HG03439 (cell line): ENCODE results near the gene TTC23.
A peak's percentile ranks its signal among the peaks of the same experiment; 100 is the strongest.

Experiments
- ATAC-seq: cut with Tn5 transposase; IDR thresholded peaks from one replicate; pipeline ENCODE4 v1.9.1; 2021; ENCODE audit warnings: mild to moderate bottlenecking, moderate library complexity; ENCODE audit not compliant: unreplicated experiment

TTC23 gene

GRCh38 chr15:99106417-99107220 lies 142.8 kb downstream of the TTC23 start:
- ATAC-seq = no peak

GRCh38 chr15:99105514-99106341 lies 143.7 kb downstream of the TTC23 start:
- ATAC-seq = peak; percentile 36

GRCh38 chr15:99104788-99105513 lies 144.4 kb downstream of the TTC23 start, which contains the start of gene SYNM:
TSS of gene SYNM (plus strand) at chr15:99105080. CDS start at chr15:99105200, 120 bp downstream.
- peak; percentile 52 for ATAC-seq

GRCh38 chr15:99103279-99103678 lies 146.1 kb downstream of the TTC23 start:
- ATAC-seq = no peak

GRCh38 chr15:99102332-99103235 lies 146.8 kb downstream of the TTC23 start:
- ATAC-seq = no peak

GRCh38 chr15:99101501-99101900 lies 147.9 kb downstream of the TTC23 start:
- no peak for ATAC-seq

GRCh38 chr15:99100245-99101173 lies 148.9 kb downstream of the TTC23 start:
- peak; percentile 40 for ATAC-seq

- no peak for ATAC-seq
Observed at GRCh38 chr15:99099661-99100060, 149.7 kb downstream of the TTC23 start.

GRCh38 chr15:99098991-99099390 lies 150.4 kb downstream of the TTC23 start:
- no peak for ATAC-seq

GRCh38 chr15:99098426-99098825 lies 151.0 kb downstream of the TTC23 start:
- no peak for ATAC-seq

GRCh38 chr15:99097441-99098410 lies 151.7 kb downstream of the TTC23 start:
- no peak for ATAC-seq

GRCh38 chr15:99096894-99097426 lies 152.4 kb downstream of the TTC23 start:
- ATAC-seq = no peak

- ATAC-seq = no peak
Observed at GRCh38 chr15:99096173-99096893, 153.0 kb downstream of the TTC23 start.

- no peak for ATAC-seq
Observed at GRCh38 chr15:99095626-99096025, 153.8 kb downstream of the TTC23 start.

GRCh38 chr15:99092554-99093172 lies 156.7 kb downstream of the TTC23 start:
- no peak for ATAC-seq

GRCh38 chr15:99090938-99091337 lies 158.4 kb downstream of the TTC23 start:
- no peak for ATAC-seq
